Measurements from ENCODE around the gene PDXK.

The PDXK gene

DNA sequence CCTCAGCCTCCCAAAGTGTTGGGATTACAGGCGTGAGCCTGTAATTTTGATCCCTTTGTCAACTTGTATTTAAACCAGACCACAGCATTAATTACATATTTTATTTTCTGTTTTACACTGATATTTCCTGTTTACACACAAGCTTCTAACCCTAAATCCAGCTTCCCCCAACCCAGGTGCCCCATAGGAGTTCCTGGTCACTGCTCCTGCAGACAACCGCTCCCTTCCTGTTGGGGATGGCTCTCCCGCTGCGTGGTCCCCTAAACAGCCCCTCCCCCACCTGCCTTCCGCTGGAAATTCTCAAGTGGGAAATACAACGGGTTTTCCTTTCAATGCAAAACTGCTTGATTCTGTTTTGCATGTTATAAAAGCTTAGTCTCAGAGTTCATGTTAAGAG is 53.5 kb downstream of the PDXK start:
- Mint-ChIP-seq H3K9me3 (peaks cover 12% of the 10 kb centered on the region), H3K27ac (peak overlapping the region; percentile 98)

DNA sequence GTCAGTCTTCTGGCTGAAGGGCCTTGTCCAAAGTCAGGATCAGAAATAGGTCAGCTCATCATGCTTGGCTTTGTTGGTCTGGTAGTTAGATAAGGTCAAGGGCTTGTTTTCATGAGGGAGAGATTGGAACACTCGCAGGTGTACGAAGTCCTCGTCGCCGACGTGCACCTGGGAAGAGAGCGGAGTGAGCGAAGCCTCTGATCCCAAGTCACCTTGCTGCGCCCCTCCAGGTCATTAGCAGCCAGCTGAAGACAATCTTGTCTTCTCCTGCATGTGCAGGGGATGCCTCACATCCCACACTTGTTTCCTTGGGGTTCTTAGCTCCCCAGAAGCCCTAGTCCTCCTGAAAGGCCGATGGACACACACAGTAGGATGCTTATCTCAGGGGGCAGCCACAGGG is 55.2 kb downstream of the PDXK start:
- H3K27me3 Mint-ChIP-seq = no peaks in the 10 kb centered on the region
- peaks cover 55% of the 10 kb centered on the region for H3K36me3 Mint-ChIP-seq (ENCODE audit: low read depth)
- peaks cover 57% of the 10 kb centered on the region for H3K4me1 Mint-ChIP-seq (ENCODE audit: low read depth)
- H3K4me3 Mint-ChIP-seq = peak overlapping the region; percentile 99
- peaks cover 12% of the 10 kb centered on the region for H3K9me3 Mint-ChIP-seq
- peak overlapping the region; percentile 98 for H3K27ac Mint-ChIP-seq
- intact Hi-C loops (cut with micrococcal nuclease) = no loop called here

More for the DNA sequence above, 53.5 kb downstream of the PDXK start:
- no peaks in the 10 kb centered on the region for H3K27me3 Mint-ChIP-seq
- peaks cover 57% of the 10 kb centered on the region for H3K4me1 Mint-ChIP-seq (ENCODE audit: low read depth)
- intact Hi-C loops (cut with micrococcal nuclease) = no loop called here
- no peak overlapping the region for H3K4me3 Mint-ChIP-seq
- H3K36me3 Mint-ChIP-seq (ENCODE audit: low read depth) = peaks cover 55% of the 10 kb centered on the region

DNA sequence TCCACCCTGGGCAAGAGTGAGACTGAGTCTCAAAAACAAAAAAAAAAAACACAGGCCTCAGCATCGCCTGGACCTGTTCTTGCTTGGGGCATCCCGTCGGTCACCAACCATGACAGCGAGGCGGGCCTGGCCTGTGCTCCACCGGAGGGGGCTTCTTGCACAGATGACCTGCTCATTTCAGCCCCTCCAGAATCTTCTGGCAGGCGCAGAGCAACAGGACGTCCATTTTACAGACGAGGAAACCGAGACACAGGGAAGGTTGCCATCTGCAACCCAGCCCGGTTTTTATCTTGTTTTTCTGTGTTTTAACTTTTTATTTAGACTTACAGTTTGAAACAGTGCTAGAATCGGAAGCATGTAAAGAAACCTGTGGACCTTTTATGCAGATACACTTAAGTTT is 56.3 kb downstream of the PDXK start:
- Mint-ChIP-seq H3K36me3 (ENCODE audit: low read depth) (peaks cover 55% of the 10 kb centered on the region), H3K27me3 (no peaks in the 10 kb centered on the region), H3K4me3 (peak overlapping the region; percentile 99), H3K9me3 (peaks cover 12% of the 10 kb centered on the region), H3K4me1 (ENCODE audit: low read depth) (peaks cover 64% of the 10 kb centered on the region), H3K27ac (peak overlapping the region; percentile 98)
- intact Hi-C loops (cut with micrococcal nuclease) = no loop called here

DNA sequence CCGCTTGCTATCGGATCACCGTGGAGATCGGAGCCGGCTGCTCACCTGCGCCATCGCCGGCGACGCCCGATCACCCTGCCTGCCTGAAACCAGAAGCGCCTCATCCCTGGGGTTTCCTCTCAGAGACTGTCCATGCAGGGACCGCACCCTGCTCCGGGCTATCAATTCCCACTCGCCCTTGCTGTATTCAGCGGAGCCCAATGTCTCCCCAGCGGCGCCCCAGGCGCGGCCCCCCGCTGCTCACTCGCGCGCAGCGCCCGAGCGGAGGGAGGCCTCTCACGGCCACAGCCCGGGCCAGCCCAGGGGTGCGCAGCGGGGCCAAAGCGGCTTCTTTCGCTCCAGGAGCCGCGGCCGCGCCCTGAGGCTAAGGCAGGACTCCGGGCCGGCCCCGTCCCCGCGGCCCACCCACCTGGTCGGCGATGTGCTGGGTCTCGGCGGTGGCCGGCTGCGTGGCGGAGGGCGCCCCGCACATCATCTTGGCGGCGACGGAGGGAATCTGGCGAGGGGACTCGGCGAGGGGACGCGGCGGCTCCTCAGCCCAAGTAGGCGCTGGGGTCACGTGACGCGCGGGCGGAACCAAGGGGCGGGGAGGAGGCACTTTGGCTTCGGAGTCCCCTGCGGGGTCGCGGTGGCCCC is 57.0 kb downstream of the PDXK start, which contains the start of gene CSTB:
Gene CSTB, minus strand, starts transcription at position 514 of the 636 bp plus-strand sequence. Its CDS starts 39 bp downstream, at position 475.
- Mint-ChIP-seq H3K27ac (peak within 1 kb of the TSS; percentile 98), H3K36me3 (ENCODE audit: low read depth) (peaks cover 52% of the 10 kb centered on the region), H3K9me3 (peaks cover 11% of the 10 kb centered on the region), H3K4me3 (peak within 1 kb of the TSS; percentile 99), H3K4me1 (ENCODE audit: low read depth) (peaks cover 70% of the 10 kb centered on the region), H3K27me3 (no peaks in the 10 kb centered on the region)
- intact Hi-C loops (cut with micrococcal nuclease) = loop anchor here (2.0 kb wide), 1 partner anchor 57 kb away; the partner anchor contains the start of gene PDXK

DNA sequence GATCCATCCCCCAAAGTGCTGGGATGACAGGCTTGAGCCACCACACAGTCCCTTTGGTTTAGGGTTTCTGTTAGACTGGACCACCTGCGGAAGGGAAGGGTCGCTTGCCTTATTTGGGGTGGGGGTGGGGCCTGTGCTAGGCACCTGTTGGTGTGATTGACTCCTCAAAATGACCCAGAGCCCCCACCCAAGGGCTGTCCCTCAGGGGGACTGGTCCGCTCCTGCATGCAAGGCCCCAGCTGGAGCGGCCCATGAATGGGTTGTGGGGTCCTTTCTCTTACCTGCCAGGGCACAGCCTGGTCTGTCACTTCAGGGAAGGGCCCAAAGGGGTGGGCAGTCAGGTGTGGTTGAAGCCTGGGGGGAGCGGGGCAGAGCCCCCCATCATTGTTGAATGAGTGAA is 59.0 kb downstream of the PDXK start:
- Mint-ChIP-seq H3K27me3 (no peaks in the 10 kb centered on the region), H3K36me3 (ENCODE audit: low read depth) (peaks cover 32% of the 10 kb centered on the region), H3K9me3 (no peaks in the 10 kb centered on the region), H3K4me1 (ENCODE audit: low read depth) (peaks cover 77% of the 10 kb centered on the region), H3K4me3 (peak overlapping the region; percentile 66), H3K27ac (peak overlapping the region; percentile 98)
- intact Hi-C loops (cut with micrococcal nuclease) = loop anchor here (2.0 kb wide), 1 partner anchor 59 kb away; the partner anchor contains the start of gene PDXK

DNA sequence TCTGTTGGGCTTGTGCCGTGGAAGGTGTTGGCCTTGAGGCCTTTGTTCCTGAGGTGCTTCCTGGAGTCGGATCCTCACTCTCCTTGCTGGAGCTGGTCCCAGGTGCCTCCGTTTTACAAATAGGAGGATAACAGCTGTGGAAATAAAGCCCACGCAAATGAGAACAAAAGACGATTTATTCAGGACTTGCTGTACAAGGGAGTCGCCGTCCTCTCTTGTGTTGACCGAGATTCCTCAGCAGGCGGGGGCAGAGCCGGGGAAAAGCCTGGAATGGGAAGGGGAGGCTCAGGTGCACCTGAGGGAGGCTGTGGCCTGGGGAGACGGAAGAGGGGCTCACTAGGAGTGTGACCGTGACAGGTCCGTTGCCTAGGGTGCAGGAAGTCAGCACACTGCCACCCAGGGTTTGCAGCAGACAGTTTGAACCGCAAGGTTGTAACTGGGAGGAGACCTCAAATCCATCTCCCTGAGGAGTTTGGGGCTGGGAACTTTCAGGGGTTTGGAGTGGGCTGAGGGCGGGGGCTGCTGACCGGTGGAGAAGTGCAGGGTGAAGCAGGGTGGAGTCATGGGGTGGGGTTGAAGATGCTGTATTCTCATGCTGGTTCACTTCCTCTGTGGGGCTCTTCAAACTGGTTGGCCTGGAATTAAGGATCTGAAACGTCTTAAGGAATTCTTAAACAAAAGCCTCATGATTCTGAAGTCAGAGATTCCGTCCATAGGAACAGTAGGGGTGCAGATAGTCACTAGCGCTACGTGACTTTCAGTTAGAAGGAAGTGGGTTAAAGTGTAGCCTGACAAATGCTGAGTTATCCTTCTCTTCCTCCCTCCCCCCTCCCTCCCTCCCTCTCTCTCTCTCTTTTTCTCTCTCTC is 59.8 kb downstream of the PDXK start:
- intact Hi-C loops (cut with micrococcal nuclease) = loop anchor here (1.0 kb wide), 1 partner anchor 11 kb away; the partner anchor contains the start of gene RRP1
- H3K27me3 Mint-ChIP-seq = no peaks in the 10 kb centered on the region
- H3K36me3 Mint-ChIP-seq (ENCODE audit: low read depth) = peaks cover 25% of the 10 kb centered on the region
- H3K27ac Mint-ChIP-seq = peak overlapping the region; percentile 98
- H3K4me1 Mint-ChIP-seq (ENCODE audit: low read depth) = peaks cover 77% of the 10 kb centered on the region
- H3K9me3 Mint-ChIP-seq = no peaks in the 10 kb centered on the region
- peak overlapping the region; percentile 76 for H3K4me3 Mint-ChIP-seq

DNA sequence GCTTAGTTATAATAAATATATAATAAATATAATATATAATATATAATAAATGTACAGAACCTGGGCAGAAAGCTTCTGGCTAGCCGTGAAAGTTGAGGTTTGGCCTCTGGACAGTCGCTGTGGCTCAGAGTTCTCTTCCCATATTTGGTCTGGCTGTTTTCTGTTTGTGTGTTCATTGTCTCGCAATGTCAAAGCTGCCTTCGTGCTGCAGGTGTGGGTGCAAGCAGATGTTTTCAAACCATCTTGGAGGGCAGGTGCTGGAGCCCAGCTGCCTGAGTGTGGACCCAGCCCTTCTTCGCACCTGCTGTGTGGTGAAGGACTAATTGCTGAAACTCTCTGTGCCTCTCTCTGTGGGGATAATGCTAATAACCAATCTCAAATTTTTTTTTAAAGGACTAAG is 60.7 kb downstream of the PDXK start:
- intact Hi-C loops (cut with micrococcal nuclease) = loop anchor here (1.0 kb wide), 1 partner anchor 10 kb away; the partner anchor contains the start of gene RRP1
- H3K4me1 Mint-ChIP-seq (ENCODE audit: low read depth) = peaks cover 77% of the 10 kb centered on the region
- peak overlapping the region; percentile 98 for H3K27ac Mint-ChIP-seq
- no peaks in the 10 kb centered on the region for H3K9me3 Mint-ChIP-seq
- H3K4me3 Mint-ChIP-seq = peak overlapping the region; percentile 66
- H3K27me3 Mint-ChIP-seq = no peaks in the 10 kb centered on the region
- H3K36me3 Mint-ChIP-seq (ENCODE audit: low read depth) = peaks cover 15% of the 10 kb centered on the region

DNA sequence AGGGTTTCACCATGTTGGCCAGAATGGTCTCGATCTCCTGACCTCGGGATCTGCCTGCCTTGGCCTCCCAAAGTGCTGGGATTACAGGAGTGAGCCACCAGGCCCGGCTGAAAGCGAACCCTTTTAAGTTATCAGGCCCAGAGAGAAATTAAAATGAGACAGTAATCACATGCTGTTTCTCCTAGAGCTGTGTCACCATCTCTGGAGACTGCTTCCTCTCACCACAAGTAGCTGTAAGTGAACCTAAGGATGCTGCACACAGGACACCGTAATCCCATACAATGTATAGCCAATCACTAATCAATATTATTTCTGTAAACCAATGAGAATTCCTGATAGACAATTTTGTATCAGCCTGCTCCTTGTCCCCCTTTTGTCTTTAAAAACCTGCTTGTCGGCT is 62.9 kb downstream of the PDXK start:
- Mint-ChIP-seq H3K4me3 (no peak overlapping the region), H3K36me3 (ENCODE audit: low read depth) (no peaks in the 10 kb centered on the region), H3K4me1 (ENCODE audit: low read depth) (peaks cover 82% of the 10 kb centered on the region), H3K27ac (peak overlapping the region; percentile 79), H3K27me3 (peaks cover 5% of the 10 kb centered on the region), H3K9me3 (no peaks in the 10 kb centered on the region)
- intact Hi-C loops (cut with micrococcal nuclease) = no loop called here

DNA sequence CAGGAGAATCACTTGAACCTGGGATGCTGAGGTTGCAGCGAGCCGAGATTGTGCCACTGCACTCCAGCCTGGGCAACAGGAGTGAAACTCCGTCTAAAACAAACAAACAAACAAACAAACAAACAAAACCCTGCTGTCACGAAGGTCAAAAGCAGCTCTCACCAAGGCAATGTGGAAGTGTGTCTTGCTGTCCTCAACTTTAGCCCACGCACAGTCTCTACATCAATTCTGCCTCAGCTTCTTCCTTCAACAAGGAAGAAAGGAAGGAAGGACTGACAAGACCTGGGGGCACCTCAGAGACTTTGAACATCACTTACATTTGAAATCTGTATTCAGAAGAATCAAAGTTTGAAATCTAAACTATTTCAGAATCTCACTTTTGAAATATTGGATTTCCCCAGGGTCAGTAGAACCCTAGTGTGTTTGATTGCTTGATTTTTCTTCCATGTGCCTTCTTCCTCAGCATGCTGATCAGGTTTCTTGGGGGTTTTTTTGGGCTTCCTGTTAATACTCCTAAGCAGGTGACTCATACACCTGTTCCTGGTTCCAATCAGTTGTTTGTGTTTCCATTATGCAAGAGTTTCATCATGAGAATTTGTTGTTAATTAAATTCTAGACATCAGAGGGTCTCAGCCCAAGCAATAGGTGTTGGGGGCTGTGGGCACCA is 63.6 kb downstream of the PDXK start:
- H3K9me3 Mint-ChIP-seq = no peaks in the 10 kb centered on the region
- H3K27me3 Mint-ChIP-seq = peaks cover 5% of the 10 kb centered on the region
- H3K36me3 Mint-ChIP-seq (ENCODE audit: low read depth) = no peaks in the 10 kb centered on the region
- H3K4me3 Mint-ChIP-seq = peak overlapping the region; percentile 20
- intact Hi-C loops (cut with micrococcal nuclease) = no loop called here
- peaks cover 78% of the 10 kb centered on the region for H3K4me1 Mint-ChIP-seq (ENCODE audit: low read depth)
- H3K27ac Mint-ChIP-seq = peak overlapping the region; percentile 79

DNA sequence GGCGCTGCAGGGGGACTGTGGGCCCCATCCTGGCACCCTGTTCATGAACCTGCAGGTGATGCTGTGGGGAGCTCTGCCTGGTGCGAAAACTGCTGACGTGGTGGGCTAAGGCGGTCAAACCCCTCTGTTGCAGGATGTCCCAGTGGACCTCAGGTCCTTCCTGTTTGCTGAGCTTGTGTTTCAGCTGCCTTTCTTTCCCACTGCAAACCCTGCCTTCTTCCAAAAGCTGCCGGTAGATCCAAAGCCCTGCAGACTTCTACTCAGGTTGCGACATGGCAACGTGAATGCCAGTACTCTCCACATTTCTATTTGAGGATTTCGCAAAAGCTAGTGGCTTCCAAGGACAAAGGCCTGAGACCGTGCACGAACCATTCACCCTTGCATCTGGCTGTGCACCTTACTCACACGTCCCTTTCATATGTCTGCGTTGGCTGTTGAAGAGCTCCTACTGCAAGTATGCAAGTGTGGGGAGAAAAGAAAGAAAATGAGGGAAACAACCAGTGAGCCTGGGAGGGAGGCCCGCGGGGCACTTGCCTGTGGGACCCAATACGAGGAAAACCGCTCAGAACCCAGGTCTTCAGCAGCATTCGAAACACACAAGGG is 64.3 kb downstream of the PDXK start:
- H3K4me1 Mint-ChIP-seq (ENCODE audit: low read depth) = peaks cover 72% of the 10 kb centered on the region
- H3K36me3 Mint-ChIP-seq (ENCODE audit: low read depth) = no peaks in the 10 kb centered on the region
- peaks cover 5% of the 10 kb centered on the region for H3K27me3 Mint-ChIP-seq
- intact Hi-C loops (cut with micrococcal nuclease) = no loop called here
- H3K27ac Mint-ChIP-seq = peak overlapping the region; percentile 50
- no peaks in the 10 kb centered on the region for H3K9me3 Mint-ChIP-seq
- no peak overlapping the region for H3K4me3 Mint-ChIP-seq

DNA sequence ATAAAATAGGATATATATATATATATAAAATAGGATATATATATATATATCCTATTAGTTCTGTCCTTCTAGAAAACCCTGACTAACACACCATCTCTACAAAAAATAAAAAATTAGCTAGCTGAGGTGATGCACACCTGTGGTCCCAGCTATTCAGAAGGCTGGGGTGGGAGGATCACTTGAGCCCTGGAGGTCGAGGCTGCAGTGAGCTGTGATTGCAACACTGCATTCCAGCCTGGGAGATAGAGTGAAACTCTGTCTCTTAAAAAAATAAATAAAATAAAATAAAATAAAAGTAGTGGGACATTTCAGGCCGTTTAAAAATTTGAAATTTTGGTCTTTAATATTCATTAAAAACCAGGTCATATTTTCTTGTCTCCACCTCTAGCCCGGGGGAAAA is 66.2 kb downstream of the PDXK start:
- intact Hi-C loops (cut with micrococcal nuclease) = no loop called here
- Mint-ChIP-seq H3K27me3 (peaks cover 5% of the 10 kb centered on the region), H3K4me1 (ENCODE audit: low read depth) (peaks cover 56% of the 10 kb centered on the region), H3K4me3 (no peak overlapping the region), H3K9me3 (no peaks in the 10 kb centered on the region), H3K27ac (no peak overlapping the region), H3K36me3 (ENCODE audit: low read depth) (peaks cover 13% of the 10 kb centered on the region)

DNA sequence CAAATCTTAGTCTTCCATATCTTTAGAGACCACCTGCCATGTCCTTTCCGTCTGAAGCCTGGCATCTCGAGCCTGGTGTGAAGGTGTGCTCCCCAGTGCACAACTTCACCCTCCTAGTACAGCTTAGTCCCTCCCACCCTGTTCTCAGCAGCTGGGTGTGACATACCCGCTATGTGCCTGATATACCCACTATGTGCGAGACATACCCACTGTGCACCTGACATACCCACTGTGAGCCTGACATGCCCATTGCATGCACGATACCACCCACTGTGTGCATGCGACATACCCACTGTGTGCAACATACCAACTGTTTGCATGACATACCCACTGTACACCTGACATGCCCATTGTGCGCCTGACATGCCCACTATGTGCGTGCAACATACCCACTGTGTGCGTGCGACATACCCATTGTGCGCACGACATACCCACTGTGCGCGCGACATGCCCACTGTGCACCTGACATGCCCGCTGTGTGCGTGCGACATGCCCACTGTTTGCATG is 67.4 kb downstream of the PDXK start:
- H3K9me3 Mint-ChIP-seq = no peaks in the 10 kb centered on the region
- peaks cover 56% of the 10 kb centered on the region for H3K4me1 Mint-ChIP-seq (ENCODE audit: low read depth)
- peaks cover 5% of the 10 kb centered on the region for H3K27me3 Mint-ChIP-seq
- H3K36me3 Mint-ChIP-seq (ENCODE audit: low read depth) = peaks cover 19% of the 10 kb centered on the region
- H3K4me3 Mint-ChIP-seq = no peak overlapping the region
- intact Hi-C loops (cut with micrococcal nuclease) = no loop called here
- H3K27ac Mint-ChIP-seq = no peak overlapping the region

DNA sequence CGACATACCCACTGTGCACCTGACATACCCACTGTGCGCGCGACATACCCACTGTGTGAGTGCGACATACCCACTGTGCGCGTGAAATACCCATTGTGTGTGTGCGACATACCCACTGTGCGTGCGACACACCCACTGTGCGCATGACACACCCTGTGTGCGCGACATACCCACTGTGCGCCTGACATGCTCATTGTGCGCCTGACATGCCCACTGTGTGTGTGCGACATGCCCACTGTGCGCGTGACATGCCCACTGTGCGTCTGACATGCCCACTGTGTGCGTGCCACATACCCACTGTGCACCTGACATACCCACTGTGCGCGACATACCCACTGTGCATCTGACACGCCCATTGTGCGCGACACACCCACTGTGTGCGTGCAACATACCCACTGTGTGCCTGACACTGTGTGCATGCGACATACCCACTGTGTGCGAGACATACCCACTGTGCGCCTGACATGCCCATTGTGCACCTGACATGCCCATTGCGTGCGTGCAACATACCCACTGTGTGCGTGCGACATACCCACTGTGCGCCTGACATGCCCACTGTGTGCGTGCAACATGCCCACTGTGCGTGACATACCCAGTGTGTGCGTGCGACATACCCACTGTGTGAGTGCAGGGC is 68.0 kb downstream of the PDXK start:
- no peak overlapping the region for H3K4me3 Mint-ChIP-seq
- peaks cover 57% of the 10 kb centered on the region for H3K4me1 Mint-ChIP-seq (ENCODE audit: low read depth)
- intact Hi-C loops (cut with micrococcal nuclease) = no loop called here
- H3K36me3 Mint-ChIP-seq (ENCODE audit: low read depth) = peaks cover 25% of the 10 kb centered on the region
- no peaks in the 10 kb centered on the region for H3K9me3 Mint-ChIP-seq
- H3K27me3 Mint-ChIP-seq = peaks cover 5% of the 10 kb centered on the region
- H3K27ac Mint-ChIP-seq = no peak overlapping the region
